ENCODE measurements around the gene CD300H. TPM values are rescaled to one million over a fixed set of nuclear protein-coding genes. Genes with fewer than 3 reads are reported as not detected.

CD300H gene
- total RNA-seq, 1 donor from 2014 or later, result not detected

DNA sequence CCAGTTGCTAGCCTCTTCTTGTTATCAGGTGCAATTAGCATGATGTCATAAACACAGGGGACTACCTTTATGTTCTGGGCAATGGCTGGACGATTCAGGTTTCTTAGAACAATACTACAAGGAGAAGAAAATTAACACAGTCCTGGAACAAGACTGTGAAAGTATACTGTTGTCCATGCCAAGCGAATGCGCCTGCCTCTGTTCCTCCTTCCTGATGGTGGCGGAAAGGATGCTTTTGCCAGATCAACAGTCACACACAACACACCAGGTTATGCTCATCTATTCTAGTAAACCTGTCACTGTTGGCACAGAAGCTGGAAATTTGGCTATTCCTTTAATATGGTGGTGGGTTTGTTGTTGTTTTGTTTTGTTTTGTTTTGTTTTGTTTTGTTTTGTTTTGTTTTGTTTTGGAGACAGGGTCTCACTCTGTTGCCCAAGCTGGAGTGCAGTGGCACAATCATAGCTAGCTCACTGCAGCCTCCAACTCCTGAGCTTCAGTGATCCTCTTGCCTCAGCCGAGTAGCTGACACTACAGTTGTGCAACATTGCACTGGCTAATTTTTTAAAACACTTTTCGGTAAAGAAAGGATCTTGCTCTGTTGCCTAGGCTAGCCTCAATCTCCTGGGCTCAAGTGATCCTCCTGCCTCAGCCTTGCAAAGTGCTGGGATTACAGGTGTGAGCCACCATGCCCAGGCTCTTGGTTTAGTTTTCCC lies 27.9 kb upstream of the CD300H start:
- H3K27me3 Mint-ChIP-seq, result peaks cover 61% of the 10 kb centered on the region
- H3K4me3 Mint-ChIP-seq, result no peak overlapping the region
- no peaks in the 10 kb centered on the region for H3K36me3 Mint-ChIP-seq
- TF ChIP-seq, protein P1, sequence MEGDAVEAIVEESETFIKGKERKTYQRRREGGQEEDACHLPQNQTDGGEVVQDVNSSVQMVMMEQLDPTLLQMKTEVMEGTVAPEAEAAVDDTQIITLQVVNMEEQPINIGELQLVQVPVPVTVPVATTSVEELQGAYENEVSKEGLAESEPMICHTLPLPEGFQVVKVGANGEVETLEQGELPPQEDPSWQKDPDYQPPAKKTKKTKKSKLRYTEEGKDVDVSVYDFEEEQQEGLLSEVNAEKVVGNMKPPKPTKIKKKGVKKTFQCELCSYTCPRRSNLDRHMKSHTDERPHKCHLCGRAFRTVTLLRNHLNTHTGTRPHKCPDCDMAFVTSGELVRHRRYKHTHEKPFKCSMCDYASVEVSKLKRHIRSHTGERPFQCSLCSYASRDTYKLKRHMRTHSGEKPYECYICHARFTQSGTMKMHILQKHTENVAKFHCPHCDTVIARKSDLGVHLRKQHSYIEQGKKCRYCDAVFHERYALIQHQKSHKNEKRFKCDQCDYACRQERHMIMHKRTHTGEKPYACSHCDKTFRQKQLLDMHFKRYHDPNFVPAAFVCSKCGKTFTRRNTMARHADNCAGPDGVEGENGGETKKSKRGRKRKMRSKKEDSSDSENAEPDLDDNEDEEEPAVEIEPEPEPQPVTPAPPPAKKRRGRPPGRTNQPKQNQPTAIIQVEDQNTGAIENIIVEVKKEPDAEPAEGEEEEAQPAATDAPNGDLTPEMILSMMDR (conservative IDR thresholded peaks at IDR 0.05), result no peak
- H3K4me1 Mint-ChIP-seq (ENCODE audit: unreplicated experiment), result no peaks in the 10 kb centered on the region
- no peak for DNase-seq (ENCODE audit: extremely low spot score, unreplicated experiment)
- H3K9me3 Mint-ChIP-seq, result no peaks in the 10 kb centered on the region
- H3K27ac Mint-ChIP-seq, result no peak overlapping the region

DNA sequence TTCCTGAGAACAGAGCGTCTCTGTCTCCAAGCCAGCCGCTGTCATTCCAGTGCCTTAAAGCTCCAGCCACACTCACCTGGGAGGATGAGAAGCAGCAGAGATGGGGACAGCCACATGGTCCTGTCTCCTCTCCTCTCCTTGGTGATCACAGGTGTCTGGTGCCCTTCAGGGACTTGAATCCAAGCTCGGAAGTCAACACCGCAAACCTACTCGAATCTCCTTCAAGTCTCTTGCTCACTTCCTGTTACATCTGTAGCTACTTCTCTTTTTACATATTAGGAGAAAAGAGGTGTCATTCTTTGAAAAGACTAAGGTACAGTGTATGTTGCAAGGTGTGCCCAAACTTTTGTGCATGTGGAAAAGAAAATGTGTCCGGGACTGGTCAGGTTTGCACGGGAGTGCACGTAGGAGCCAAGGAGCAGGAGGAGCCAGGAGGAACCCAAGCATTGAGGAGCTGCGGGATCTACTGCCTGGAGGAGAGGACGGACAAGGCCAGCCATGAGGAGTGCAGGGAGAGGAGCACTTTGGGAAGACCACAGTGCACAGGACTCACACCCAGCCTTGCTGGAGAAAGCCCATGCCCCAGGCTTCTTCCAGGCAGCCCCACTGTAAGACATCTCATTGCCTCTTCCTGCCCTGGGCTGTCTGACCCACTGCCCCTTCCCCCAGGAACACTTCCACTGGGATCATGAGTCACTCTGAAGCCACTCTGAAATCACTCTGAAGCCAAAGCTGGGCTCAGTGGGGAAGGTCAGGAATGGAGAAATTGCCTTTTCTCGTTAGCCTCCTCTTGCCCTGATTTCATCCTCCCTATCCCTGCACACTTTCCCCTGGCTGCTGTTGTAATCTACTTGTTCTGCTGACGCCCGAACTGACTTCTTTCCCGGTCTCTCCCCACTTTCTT lies 25.0 kb upstream of the CD300H start, which contains the start of gene CD300LD:
Gene CD300LD (minus strand): TSS at position 197 of the 904 bp plus-strand sequence. CDS start 81 bp downstream, at position 116.
- no peak for DNase-seq (ENCODE audit: extremely low spot score, unreplicated experiment)
- H3K36me3 Mint-ChIP-seq, result no peaks in the 10 kb centered on the region
- peaks cover 45% of the 10 kb centered on the region for H3K27me3 Mint-ChIP-seq
- TF ChIP-seq, protein P1 (conservative IDR thresholded peaks at IDR 0.05), result no peak
- H3K4me1 Mint-ChIP-seq (ENCODE audit: unreplicated experiment), result no peaks in the 10 kb centered on the region
- no peaks in the 10 kb centered on the region for H3K9me3 Mint-ChIP-seq
- H3K4me3 Mint-ChIP-seq, result no peak within 1 kb of the TSS
- H3K27ac Mint-ChIP-seq, result no peak within 1 kb of the TSS

DNA sequence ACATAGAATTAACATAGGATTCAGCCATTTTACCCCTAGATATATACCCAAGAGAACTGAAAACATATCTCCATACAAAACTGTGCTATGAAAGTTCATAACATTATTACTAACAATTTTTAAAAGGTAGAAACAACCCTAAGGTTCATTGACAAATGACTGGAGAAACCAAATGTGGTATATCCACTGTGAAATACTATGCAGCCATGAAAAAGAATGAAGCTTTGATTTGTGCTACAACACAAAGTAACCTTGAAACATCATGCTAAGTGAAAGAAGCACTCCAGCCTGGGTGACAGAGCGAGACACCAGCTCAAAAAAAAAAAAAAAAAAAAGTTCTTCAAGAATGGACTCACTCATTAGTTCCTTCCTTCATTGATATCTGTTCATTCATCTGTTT lies 24.2 kb upstream of the CD300H start:
- Mint-ChIP-seq H3K9me3 (no peaks in the 10 kb centered on the region), H3K4me3 (no peak overlapping the region), H3K36me3 (no peaks in the 10 kb centered on the region), H3K27ac (no peak overlapping the region), H3K27me3 (peaks cover 37% of the 10 kb centered on the region), H3K4me1 (ENCODE audit: unreplicated experiment) (no peaks in the 10 kb centered on the region)
- no peak for DNase-seq (ENCODE audit: extremely low spot score, unreplicated experiment)
- TF ChIP-seq, protein P1 (conservative IDR thresholded peaks at IDR 0.05), result no peak

DNA sequence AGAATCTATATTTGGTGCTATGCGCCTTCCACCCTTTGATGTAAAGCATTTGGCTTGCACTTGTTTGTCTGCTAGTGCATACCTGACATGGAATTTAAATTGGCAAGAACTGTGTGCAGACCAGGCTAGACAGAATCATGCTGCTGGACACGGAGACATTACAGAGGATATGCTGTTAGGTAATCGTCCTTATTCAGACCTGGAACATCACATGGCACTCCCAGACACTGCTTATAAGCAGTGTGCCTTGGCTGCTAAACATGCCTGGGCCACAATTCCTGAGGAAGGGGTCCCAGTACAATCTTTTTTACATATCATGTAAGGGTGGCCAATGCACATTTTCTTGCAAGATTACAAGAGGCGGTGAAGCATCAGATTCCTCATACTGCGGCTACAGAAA lies 18.4 kb upstream of the CD300H start:
- Mint-ChIP-seq H3K27ac (no peak overlapping the region), H3K27me3 (peaks cover 13% of the 10 kb centered on the region), H3K4me3 (no peak overlapping the region), H3K9me3 (no peaks in the 10 kb centered on the region), H3K4me1 (ENCODE audit: unreplicated experiment) (no peaks in the 10 kb centered on the region), H3K36me3 (no peaks in the 10 kb centered on the region)
- DNase-seq (ENCODE audit: extremely low spot score, unreplicated experiment), result no peak
- TF ChIP-seq, protein P1 (conservative IDR thresholded peaks at IDR 0.05), result no peak

DNA sequence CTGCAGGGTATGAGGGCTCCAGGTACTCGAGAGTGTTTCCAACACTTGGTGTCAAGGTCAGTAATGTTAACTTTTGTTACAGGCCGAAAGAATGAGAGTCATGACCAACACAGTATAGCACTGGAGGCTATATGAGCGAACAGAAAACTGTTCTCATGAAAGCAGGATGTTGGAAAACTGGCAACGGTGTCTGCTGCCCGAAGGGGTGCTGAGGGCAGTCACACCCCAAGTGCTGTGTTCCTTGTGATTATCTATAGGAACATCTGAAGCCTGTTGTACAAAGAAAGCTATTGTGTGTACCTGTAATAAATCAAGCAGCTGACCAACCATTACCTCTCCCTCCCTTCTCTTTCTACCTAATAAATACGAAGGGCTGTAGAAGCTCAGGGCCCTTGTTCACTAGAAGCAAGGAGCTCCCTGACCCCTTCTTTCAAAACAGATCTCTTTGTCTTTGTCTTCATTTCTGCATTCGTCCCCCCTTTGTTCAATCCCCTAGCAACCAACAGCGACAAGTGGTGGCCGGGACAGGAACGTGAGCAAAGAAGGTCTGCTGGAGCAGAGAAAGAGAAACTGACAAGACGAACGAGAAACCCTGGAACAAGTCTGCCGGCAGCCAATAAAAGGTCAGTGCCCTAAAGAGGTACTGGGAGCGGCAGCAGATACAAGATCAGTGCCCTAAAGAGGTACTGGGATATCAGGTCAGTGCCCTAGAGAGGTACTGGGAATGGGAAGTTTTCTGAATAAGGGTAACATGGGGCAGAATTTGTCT lies 17.2 kb upstream of the CD300H start:
- Mint-ChIP-seq H3K4me3 (no peak overlapping the region), H3K27me3 (peaks cover 13% of the 10 kb centered on the region), H3K4me1 (ENCODE audit: unreplicated experiment) (no peaks in the 10 kb centered on the region), H3K9me3 (no peaks in the 10 kb centered on the region), H3K27ac (no peak overlapping the region), H3K36me3 (no peaks in the 10 kb centered on the region)
- TF ChIP-seq, protein P1 (conservative IDR thresholded peaks at IDR 0.05), result no peak
- no peak for DNase-seq (ENCODE audit: extremely low spot score, unreplicated experiment)
